ENCODE measurements around the gene ATP4A. TPM values are rescaled to one million over a fixed set of nuclear protein-coding genes. Genes with fewer than 3 reads are reported as not detected.

Gene ATP4A
- total RNA-seq, 2 donors from 2014 or later = 8.2 TPM; not detected in 1

DNA sequence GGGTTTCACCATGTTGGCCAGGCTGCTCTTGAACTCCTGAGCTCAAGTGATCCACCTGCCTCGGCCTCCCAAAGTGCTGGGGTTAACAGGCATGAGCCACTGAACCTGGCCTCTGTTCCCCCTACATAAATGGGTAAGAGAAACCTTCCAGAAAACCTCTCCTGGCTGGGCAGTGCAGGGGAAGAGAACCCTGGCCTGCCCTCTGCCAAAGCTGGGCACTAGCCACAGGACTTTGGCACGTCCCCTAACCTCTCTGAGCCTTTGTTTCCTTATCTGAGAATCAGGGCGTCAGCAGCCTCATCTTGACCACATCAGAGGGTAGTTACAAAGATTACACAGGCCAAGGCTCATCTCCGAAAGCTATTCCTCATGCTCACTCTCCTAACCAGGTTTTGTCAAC is 37.6 kb downstream of the ATP4A start:
- Histone ChIP-seq H3K27ac (no peak overlapping the region), H3K27me3 (no peaks in the 10 kb centered on the region), H3K4me1 (no peaks in the 10 kb centered on the region), H3K4me3 (no peak overlapping the region), H3K9me3 (no peaks in the 10 kb centered on the region), H3K36me3 (replicated peaks in 1 of 2; ENCODE audit: insufficient read depth in 1 of 2, low read depth in 2 of 2) (no peaks in the 10 kb centered on the region)
- intact Hi-C loops (cut with DNase I) = no loop called here
- DNase-seq (no peak), ATAC-seq (no peak)
- WGBS, 2 donors = 63 to 66% methylated on average over 3 to 4 of the region's 4 CpGs
- TF ChIP-seq POLR2A (IDR thresholded peaks at IDR 0.05) (no peak), CTCF (IDR thresholded peaks at IDR 0.05) (no peak)

DNA sequence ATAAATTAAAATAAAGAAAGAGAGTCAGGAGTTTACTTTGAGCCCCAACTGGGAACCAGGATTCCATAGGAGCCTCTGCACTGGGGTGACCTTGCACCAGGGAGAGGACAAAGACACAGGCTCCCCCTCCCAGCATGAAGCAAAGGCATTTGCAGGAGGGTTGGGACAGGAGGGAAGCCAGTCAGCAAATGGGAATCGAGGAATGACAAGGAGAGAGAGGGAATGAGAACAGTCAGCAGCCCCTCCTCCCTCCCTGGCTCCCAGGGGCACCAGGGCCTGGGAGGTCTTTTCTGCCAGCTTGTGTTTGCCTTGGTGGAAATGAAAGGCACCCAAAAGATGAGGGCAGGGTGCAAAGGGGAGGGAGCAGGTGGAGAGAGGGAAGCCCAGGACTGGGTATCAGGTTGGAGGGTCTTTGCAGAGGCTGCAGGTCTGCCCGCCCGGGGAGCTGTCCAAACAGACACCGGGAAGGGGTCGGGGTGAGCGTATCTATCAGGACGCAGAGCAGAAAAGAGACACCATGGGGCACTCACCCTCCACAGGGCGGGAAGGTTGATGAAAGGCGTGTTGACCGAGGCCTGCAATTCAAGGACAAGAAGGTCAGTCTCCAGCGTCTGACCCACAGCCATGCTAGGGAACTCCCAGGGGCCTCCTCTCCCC is 39.1 kb downstream of the ATP4A start:
- Histone ChIP-seq H3K9me3 (no peaks in the 10 kb centered on the region), H3K4me1 (no peaks in the 10 kb centered on the region), H3K27ac (no peak overlapping the region), H3K36me3 (replicated peaks in 1 of 2; ENCODE audit: insufficient read depth in 1 of 2, low read depth in 2 of 2) (no peaks in the 10 kb centered on the region), H3K4me3 (no peak overlapping the region), H3K27me3 (no peaks in the 10 kb centered on the region)
- ATAC-seq (no peak), DNase-seq (no peak)
- no peak for TF ChIP-seq CTCF (IDR thresholded peaks at IDR 0.05)
- TF ChIP-seq POLR2A (IDR thresholded peaks at IDR 0.05) = no peak
- intact Hi-C loops (cut with DNase I) = no loop called here
- WGBS, 2 donors = 31 to 38% methylated on average over 10 to 11 of the region's 11 CpGs

DNA sequence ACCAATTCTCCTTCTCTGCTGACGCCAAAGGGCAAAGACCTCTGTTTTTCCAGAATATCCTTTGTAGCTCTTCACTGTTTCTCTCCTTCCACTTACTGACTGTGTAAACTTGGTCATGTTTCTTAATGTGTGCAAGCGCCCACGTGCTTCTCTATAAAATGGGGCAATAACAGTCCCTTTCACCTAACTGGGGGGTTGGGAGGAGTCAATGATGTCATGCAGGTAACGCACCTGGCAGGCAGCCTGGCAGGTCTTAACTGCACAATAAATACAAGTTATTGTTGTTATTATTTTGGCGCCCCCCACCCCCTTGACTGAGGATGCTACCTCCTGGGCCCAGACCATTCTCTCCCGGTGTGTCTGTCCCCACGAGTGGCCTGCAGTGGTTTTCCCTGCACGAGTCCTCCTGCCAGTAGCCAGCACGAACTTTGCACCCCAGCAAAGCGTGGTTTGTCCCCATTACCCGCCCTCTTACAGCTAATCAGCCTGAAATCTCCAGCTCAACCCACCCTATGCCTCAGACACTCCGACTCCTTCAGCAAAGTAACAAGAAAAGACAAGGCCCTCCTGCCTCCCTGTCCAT is 40.6 kb downstream of the ATP4A start:
- Histone ChIP-seq H3K4me1 (no peaks in the 10 kb centered on the region), H3K27ac (no peak overlapping the region), H3K27me3 (no peaks in the 10 kb centered on the region), H3K4me3 (no peak overlapping the region), H3K36me3 (replicated peaks in 1 of 2; ENCODE audit: insufficient read depth in 1 of 2, low read depth in 2 of 2) (no peaks in the 10 kb centered on the region), H3K9me3 (no peaks in the 10 kb centered on the region)
- intact Hi-C loops (cut with DNase I) = no loop called here
- no peak for DNase-seq
- WGBS, 2 donors = 73 to 74% methylated on average over 12 of the region's 12 CpGs
- no peak for ATAC-seq
- no peak for TF ChIP-seq CTCF (IDR thresholded peaks at IDR 0.05)
- no peak for TF ChIP-seq POLR2A (IDR thresholded peaks at IDR 0.05)

DNA sequence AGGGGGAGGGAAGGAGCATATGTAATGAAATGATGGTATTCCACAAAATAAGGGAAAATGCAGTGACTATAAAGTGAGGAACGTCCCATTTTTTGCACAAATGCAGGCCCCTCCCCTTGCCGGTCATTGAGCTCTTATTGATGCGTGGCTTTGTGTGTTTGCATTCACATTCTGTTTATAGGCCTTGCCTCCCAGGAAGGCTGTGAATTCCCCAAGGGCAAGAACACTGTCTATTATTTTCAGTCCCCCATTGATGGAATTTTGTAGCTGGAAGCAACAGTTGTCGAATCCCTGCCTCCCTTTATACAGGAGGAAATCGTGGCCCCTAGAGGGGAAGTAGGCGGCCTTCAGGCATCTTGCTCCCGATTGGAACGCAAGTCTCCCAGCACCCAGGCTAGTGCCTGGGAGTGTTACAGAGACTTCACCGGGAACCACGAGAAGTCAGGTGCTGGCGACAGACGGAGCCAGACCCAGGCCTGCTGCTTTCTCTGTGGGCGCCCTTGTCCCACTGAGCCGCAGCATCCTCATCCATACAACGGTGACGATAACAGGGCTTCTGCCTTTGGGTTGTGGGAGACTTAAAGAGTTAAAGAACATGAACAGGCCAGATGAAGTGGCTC is 42.2 kb downstream of the ATP4A start:
- WGBS, 2 donors = 67 to 69% methylated on average over 7 to 16 of the region's 16 CpGs
- no peak overlapping the region for H3K4me3 ChIP-seq
- no peaks in the 10 kb centered on the region for H3K27me3 ChIP-seq
- intact Hi-C loops (cut with DNase I) = no loop called here
- no peaks in the 10 kb centered on the region for H3K36me3 ChIP-seq (replicated peaks in 1 of 2; ENCODE audit: insufficient read depth in 1 of 2, low read depth in 2 of 2)
- no peaks in the 10 kb centered on the region for H3K9me3 ChIP-seq
- TF ChIP-seq POLR2A (IDR thresholded peaks at IDR 0.05) = no peak
- no peak for TF ChIP-seq CTCF (IDR thresholded peaks at IDR 0.05)
- DNase-seq (no peak), ATAC-seq (no peak)
- no peaks in the 10 kb centered on the region for H3K4me1 ChIP-seq
- H3K27ac ChIP-seq = no peak overlapping the region
